PC-3 (cell line): ENCODE measurements around the gene JAKMIP1. TPM values are rescaled to one million over a fixed set of nuclear protein-coding genes. Genes with fewer than 3 reads are reported as not detected.

ENCODE experiments used
- ATAC-seq: fragments of 200-7000 bp; cut with Tn5 transposase; 2 replicates; pipeline ENCODE4 v1.9.1; 2020; ENCODE audit warnings: mild to moderate bottlenecking, moderate library complexity
- BruUV-seq: library from RNA; stranded (reverse); fragments of 400-500 nt; replicated peaks from 2 replicates; lab custom pipeline; 2021; lab: Mats Ljungman, UMichigan
- CTCF ChIA-PET: fragments of 300-600 bp; sonication (Branson Sonifier 250); formaldehyde crosslinking; loops from one replicate; lab custom pipeline; 2022; ENCODE audit warnings: antibody characterized with exemption; lab: Charles Lee
- POLR2A ChIA-PET: fragments of 300-600 bp; sonication (Branson Sonifier 250); formaldehyde crosslinking; loops from one replicate; lab custom pipeline; 2022; ENCODE audit warnings: antibody characterized with exemption; ENCODE audit not compliant: unreplicated experiment; lab: Charles Lee
- DNase-seq: peaks from one replicate; pipeline ENCODE4 v3.0.0-alpha.2; 2015
- H2AFZ ChIP-seq: fragments of 300-600 bp; sonication (generic); 2 replicates; pipeline ENCODE4 v1.6.0; 2016; ENCODE audit warnings: antibody characterized with exemption, low read length
- H3F3A ChIP-seq: fragments of 300-600 bp; sonication (generic); one replicate; pipeline ENCODE4 v1.6.0; 2017; ENCODE audit warnings: antibody characterized with exemption, low read length, control low read depth, mild to moderate bottlenecking; ENCODE audit not compliant: unreplicated experiment
- H3K27ac ChIP-seq: fragments of 300-600 bp; sonication (generic); 2 replicates; pipeline ENCODE4 v1.5.1; 2016; ENCODE audit warnings: mild to moderate bottlenecking, low read length
- H3K27me3 ChIP-seq: fragments of 300-600 bp; sonication (generic); 2 replicates; pipeline ENCODE4 v1.6.1; 2016; ENCODE audit warnings: low read length, mixed read lengths
- H3K36me3 ChIP-seq: fragments of 300-600 bp; sonication (generic); 2 replicates; pipeline ENCODE4 v1.6.1; 2016; ENCODE audit warnings: low read depth, mixed run types, low read length, mixed read lengths
- H3K4me1 ChIP-seq: fragments of 300-600 bp; sonication (generic); 2 replicates; pipeline ENCODE4 v1.5.1; 2016; ENCODE audit warnings: low read length; ENCODE audit not compliant: insufficient read depth
- H3K4me2 ChIP-seq: fragments of 300-600 bp; sonication (generic); 2 replicates; pipeline ENCODE4 v1.6.0; 2016; ENCODE audit warnings: low read length
- H3K4me3 ChIP-seq: fragments of 300-600 bp; sonication (generic); 2 replicates; pipeline ENCODE4 v1.5.1; 2016; ENCODE audit warnings: mild to moderate bottlenecking, low read length, mixed read lengths
- H3K79me2 ChIP-seq: fragments of 300-600 bp; sonication (generic); 2 replicates; pipeline ENCODE4 v1.6.1; 2017; ENCODE audit warnings: low read length, mixed read lengths
- H3K9ac ChIP-seq: fragments of 300-600 bp; sonication (generic); 2 replicates; pipeline ENCODE4 v1.6.0; 2016; ENCODE audit warnings: mild to moderate bottlenecking, low read length
- H3K9me2 ChIP-seq: fragments of 300-600 bp; sonication (generic); replicated peaks from 2 replicates; pipeline ENCODE4 v1.6.1; 2016; ENCODE audit warnings: mixed run types, low read length, mixed read lengths
- H3K9me3 ChIP-seq: fragments of 300-600 bp; sonication (generic); 2 replicates; pipeline ENCODE4 v1.6.1; 2016; ENCODE audit warnings: low read length, mixed read lengths
- H4K20me1 ChIP-seq: fragments of 300-600 bp; sonication (generic); 2 replicates; pipeline ENCODE4 v1.6.1; 2016; ENCODE audit warnings: low read length, mixed read lengths
- CTCF ChIP-seq: fragments of 300-600 bp; sonication (generic); conservative IDR thresholded peaks from 2 replicates; pipeline ENCODE4 v1.5.1; 2017; ENCODE audit warnings: antibody characterized with exemption, low read depth, mild to moderate bottlenecking, low read length
- EZH2 ChIP-seq: fragments of 300-600 bp; sonication (generic); IDR thresholded peaks from one replicate; pipeline ENCODE4 v1.6.1; 2017; ENCODE audit warnings: antibody characterized with exemption, mild to moderate bottlenecking, low read length; ENCODE audit not compliant: unreplicated experiment
- EZH2phosphoT487 ChIP-seq: fragments of 300-600 bp; sonication (generic); IDR thresholded peaks from 2 replicates; pipeline ENCODE4 v1.6.1; 2018; ENCODE audit warnings: mild to moderate bottlenecking, antibody characterized with exemption, low read length, borderline replicate concordance
- intact Hi-C: fragments of 100-400 bp; cut with micrococcal nuclease; formaldehyde crosslinking; loops from 2 replicates; pipeline ENCODE4 v1.9.0; 2023
- total RNA-seq: library from RNA; depleted of rRNA; stranded (reverse); fragments of >200 nt; gene quantifications from 2 replicates; pipeline ENCODE4 v1.2.3, GENCODE V29; 2014

Gene JAKMIP1
- total RNA-seq, 1 experiment from 2014 or later, result 0.04 TPM

- no peaks in the 10 kb centered on the region for H3K4me1 ChIP-seq
- BruUV-seq, result no TSS peak
These were observed 50.2 kb downstream of the JAKMIP1 start for GRCh38 chr4:6150046-6150735.

GRCh38 chr4:6148506-6149205 lies 51.7 kb downstream of the JAKMIP1 start:
- Histone ChIP-seq H3K4me2 (no peak overlapping the region), H3F3A (no peaks in the 10 kb centered on the region), H3K4me3 (no peak overlapping the region), H3K9ac (no peak overlapping the region), H3K4me1 (no peaks in the 10 kb centered on the region), H2AFZ (no peak overlapping the region), H4K20me1 (no peaks in the 10 kb centered on the region), H3K79me2 (no peaks in the 10 kb centered on the region), H3K9me2 (no peaks in the 10 kb centered on the region), H3K27me3 (peaks cover 21% of the 10 kb centered on the region), H3K9me3 (no peaks in the 10 kb centered on the region), H3K36me3 (no peaks in the 10 kb centered on the region), H3K27ac (no peak overlapping the region)
- ChIA-PET POLR2A (no interaction called here), CTCF (no interaction called here)
- TF ChIP-seq EZH2phosphoT487 (no peak), EZH2 (no peak), CTCF (no peak)
- no peak for ATAC-seq
- no TSS peak for BruUV-seq
- no peak for DNase-seq
- intact Hi-C loops, result no loop called here

More at GRCh38 chr4:6150046-6150735, 50.2 kb downstream of the JAKMIP1 start:
- H3K9me2 ChIP-seq, result no peaks in the 10 kb centered on the region
- no peaks in the 10 kb centered on the region for H3K79me2 ChIP-seq
- intact Hi-C loops, result no loop called here
- no peak overlapping the region for H3K9ac ChIP-seq
- DNase-seq (no peak), ATAC-seq (no peak)
- H3K27ac ChIP-seq, result no peak overlapping the region
- CTCF ChIA-PET, result no interaction called here
- no peaks in the 10 kb centered on the region for H4K20me1 ChIP-seq
- no peak overlapping the region for H2AFZ ChIP-seq
- H3K4me2 ChIP-seq, result no peak overlapping the region
- H3F3A ChIP-seq, result no peaks in the 10 kb centered on the region
- POLR2A ChIA-PET, result no interaction called here
- no peaks in the 10 kb centered on the region for H3K9me3 ChIP-seq
- peaks cover 30% of the 10 kb centered on the region for H3K27me3 ChIP-seq
- no peak for TF ChIP-seq EZH2phosphoT487
- TF ChIP-seq EZH2, result no peak
- no peak for TF ChIP-seq CTCF
- no peak overlapping the region for H3K4me3 ChIP-seq
- H3K36me3 ChIP-seq, result no peaks in the 10 kb centered on the region

GRCh38 chr4:6147441-6147840 lies 52.9 kb downstream of the JAKMIP1 start:
- no peak overlapping the region for H2AFZ ChIP-seq
- no peak for ATAC-seq
- no peaks in the 10 kb centered on the region for H3K4me1 ChIP-seq
- H4K20me1 ChIP-seq, result no peaks in the 10 kb centered on the region
- TF ChIP-seq CTCF (no peak), EZH2phosphoT487 (no peak), EZH2 (no peak)
- no peak overlapping the region for H3K27ac ChIP-seq
- ChIA-PET CTCF (no interaction called here), POLR2A (no interaction called here)
- no peak overlapping the region for H3K4me3 ChIP-seq
- H3K4me2 ChIP-seq, result no peak overlapping the region
- BruUV-seq, result no TSS peak
- no peaks in the 10 kb centered on the region for H3K79me2 ChIP-seq
- peaks cover 13% of the 10 kb centered on the region for H3K27me3 ChIP-seq
- H3K9me3 ChIP-seq, result no peaks in the 10 kb centered on the region
- no peaks in the 10 kb centered on the region for H3K36me3 ChIP-seq
- intact Hi-C loops, result no loop called here
- no peaks in the 10 kb centered on the region for H3K9me2 ChIP-seq
- no peak for DNase-seq
- H3K9ac ChIP-seq, result no peak overlapping the region
- H3F3A ChIP-seq, result no peaks in the 10 kb centered on the region
